ENCODE results near the gene AEBP2.

AEBP2 gene

DNA sequence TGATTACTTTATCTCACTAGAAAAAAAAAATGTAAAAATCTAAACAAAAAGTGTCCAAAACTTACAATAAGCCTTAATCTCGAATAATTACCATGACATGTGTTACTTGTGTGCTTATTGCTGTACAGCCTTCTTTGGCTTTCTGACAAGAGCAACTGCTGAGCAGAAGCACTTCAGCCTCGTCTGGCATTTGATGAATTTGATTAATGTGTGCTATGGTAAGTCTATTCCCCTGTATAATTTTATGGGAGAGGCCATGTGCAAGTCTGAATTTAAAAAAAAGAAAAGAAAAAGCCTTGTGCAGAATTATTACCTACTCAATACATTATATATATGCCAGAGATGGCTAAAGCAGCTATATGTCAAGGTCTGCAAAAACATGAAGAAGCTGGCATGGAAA is 113.9 kb downstream of the AEBP2 start:
- DNase-seq (ENCODE audit: low read depth): no peak

DNA sequence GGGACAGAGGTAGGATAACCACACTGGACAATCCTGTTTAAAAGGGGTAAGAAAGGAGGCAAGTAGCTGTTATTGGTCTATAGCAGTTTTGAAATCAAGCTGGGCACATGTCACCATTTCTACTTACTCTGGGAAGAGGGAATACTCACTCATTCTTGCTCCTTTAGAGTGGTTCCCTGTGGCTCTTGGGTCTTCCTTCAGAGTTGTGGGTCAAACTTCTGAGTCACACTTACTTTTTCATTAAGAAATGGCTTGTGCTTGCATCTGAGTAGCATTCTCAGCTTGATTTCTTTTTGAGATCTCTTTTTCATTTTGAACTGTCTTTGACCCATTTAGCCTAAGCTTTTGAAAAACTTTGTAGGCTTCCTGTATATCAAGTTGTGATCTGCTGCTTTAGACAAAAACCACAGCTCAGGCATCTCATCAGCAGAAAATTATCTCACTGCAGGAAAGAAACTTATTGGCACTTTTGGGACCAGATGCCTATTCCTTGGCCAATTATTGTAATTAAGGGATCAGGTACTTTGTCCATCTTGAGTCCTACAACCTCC is 122.2 kb downstream of the AEBP2 start:
- no peak for DNase-seq (ENCODE audit: low read depth)

All from HS-5 (cell line).